Stimulated activated effector memory CD8-positive, alpha-beta T cell treated with anti-CD3 and anti-CD28 coated beads, Interleukin-12 subunit alpha, Interleukin-12 subunit beta, amount 100 ng/mL, for 72 hours (primary cell): ENCODE results near the gene DEPDC5.

Experiments used
- ATAC-seq: fragments of 150-1000 bp; cut with Tn5 transposase; 2 replicates; pipeline ENCODE4 v1.10.0; 2021
- DNase-seq, 2 donors: peaks; one replicate each; pipeline ENCODE4 v3.0.0; 2021 to 2022; ENCODE audit warnings: low spot score in 2 of 2
- H3K27ac Mint-ChIP-seq: one replicate; pipeline ENCODE4 v1.8.0; 2022; ENCODE audit warnings: mild to moderate bottlenecking, mixed read lengths
- H3K36me3 Mint-ChIP-seq: one replicate; pipeline ENCODE4 v1.8.0; 2022; ENCODE audit warnings: mild to moderate bottlenecking, mixed read lengths
- H3K4me1 Mint-ChIP-seq: one replicate; pipeline ENCODE4 v1.8.0; 2022; ENCODE audit warnings: mixed read lengths
- H3K4me3 Mint-ChIP-seq: one replicate; pipeline ENCODE4 v1.8.0; 2022; ENCODE audit warnings: mild to moderate bottlenecking, mixed read lengths
- H3K9me3 Mint-ChIP-seq: one replicate; pipeline ENCODE4 v1.8.0; 2022; ENCODE audit warnings: mixed read lengths

Gene DEPDC5

DNA sequence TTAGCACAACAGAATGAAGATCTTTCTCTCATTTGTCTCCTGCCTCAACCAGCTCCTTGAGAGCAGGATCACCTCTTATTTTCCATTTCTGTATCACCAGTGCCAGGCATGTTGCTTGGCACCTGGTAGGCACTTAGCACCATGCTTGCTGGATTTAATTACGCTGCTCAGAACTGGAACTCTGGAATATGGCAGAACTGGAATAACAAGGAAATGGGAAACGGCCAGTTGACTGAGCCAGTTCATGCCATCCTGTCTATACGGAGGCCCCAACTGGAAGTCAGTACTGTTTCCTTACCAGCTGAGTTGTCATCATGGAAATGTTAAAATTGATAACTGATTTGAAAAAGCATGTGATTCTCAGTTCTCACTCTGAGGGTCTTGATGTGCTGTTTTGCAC lies 121.0 kb downstream of the DEPDC5 start:
- H3K4me1 Mint-ChIP-seq = peaks cover 4% of the 10 kb centered on the region
- no peak overlapping the region for H3K4me3 Mint-ChIP-seq
- no peak for DNase-seq
- no peak for ATAC-seq
- peaks cover 91% of the 10 kb centered on the region for H3K36me3 Mint-ChIP-seq
- no peaks in the 10 kb centered on the region for H3K9me3 Mint-ChIP-seq
- H3K27ac Mint-ChIP-seq = no peak overlapping the region

DNA sequence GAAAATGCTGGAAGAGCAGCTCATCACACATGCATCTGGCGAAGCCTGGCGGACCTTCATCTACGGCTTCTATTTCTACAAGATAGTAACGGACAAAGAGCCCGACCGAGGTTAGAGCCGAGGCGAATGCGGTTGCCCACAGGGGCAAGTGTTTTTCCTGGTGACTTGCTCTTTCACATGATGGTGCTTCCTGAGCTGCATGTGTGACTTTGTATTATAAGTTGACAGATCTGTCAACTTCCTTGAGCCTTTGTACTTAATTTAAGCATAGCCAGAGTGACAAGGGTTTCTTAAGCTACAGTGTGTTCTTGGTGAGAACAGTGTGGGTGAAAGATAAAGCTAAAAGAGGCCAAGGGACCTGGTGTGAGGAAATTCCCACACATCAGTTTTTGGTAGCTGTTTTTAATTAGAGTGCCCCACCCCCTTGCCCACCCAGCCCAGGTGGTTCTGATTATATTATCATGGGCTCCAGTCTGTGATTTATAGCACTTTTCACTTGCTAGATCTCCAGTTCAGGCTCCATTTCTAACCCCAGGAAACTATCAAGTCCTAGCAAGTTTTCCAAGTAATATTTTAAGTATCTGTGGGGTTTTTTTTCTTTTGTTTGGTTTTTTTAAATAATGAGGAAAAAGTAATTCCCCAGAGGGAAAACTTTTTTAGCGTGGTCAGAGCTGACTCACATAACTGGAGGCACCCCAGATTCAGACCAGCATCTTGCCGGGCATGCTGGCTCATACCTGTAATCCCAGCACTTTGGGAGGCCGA lies 122.5 kb downstream of the DEPDC5 start:
- H3K27ac Mint-ChIP-seq = no peak overlapping the region
- no peak for DNase-seq

DNA sequence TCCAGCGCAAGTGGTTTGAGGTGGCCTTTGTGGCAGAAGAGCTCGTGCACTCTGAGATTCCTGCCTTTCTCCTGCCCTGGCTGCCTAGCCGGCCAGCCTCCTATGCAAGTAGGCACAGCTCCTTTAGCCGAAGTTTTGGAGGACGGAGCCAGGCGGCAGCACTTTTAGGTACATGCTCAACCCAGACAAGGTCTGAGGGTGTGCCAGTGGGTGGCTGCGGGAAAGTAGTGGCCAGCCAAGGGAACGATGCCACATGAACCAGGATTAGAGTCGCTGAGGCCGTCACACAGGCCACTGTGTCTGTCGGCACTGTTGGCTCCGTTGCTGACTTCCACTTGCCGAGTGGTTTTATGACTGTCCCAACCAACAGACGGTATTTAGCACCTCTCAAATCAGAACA lies 125.8 kb downstream of the DEPDC5 start:
- no peaks in the 10 kb centered on the region for H3K9me3 Mint-ChIP-seq
- no peak overlapping the region for H3K27ac Mint-ChIP-seq
- no peak for DNase-seq
- peaks cover 61% of the 10 kb centered on the region for H3K36me3 Mint-ChIP-seq
- ATAC-seq = no peak
- H3K4me1 Mint-ChIP-seq = peaks cover 4% of the 10 kb centered on the region
- no peak overlapping the region for H3K4me3 Mint-ChIP-seq

More for the DNA sequence above, 122.5 kb downstream of the DEPDC5 start:
- peaks cover 82% of the 10 kb centered on the region for H3K36me3 Mint-ChIP-seq
- peaks cover 4% of the 10 kb centered on the region for H3K4me1 Mint-ChIP-seq
- ATAC-seq = peak; percentile 13
- H3K4me3 Mint-ChIP-seq = no peak overlapping the region
- H3K9me3 Mint-ChIP-seq = no peaks in the 10 kb centered on the region

DNA sequence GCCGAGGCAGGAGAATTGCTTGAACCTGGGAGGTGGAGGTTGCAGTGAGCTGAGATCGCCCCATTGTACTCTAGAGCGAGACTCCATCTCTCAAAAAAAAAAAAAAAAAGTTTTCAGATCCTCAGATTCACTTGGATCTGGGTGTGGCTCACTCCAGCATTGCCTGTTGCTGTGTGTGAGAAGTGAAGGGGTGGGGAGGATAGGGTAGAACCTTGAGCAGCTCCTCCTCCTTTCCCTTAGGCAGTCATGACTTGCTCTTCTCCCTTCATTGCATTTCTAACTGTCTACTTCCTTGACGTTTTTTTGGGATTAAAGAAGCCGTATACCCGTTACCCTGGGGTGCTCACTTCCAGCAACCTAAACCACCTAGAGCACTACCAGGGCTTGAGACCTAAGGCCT lies 127.4 kb downstream of the DEPDC5 start:
- H3K4me1 Mint-ChIP-seq = peaks cover under 1% of the 10 kb centered on the region

DNA sequence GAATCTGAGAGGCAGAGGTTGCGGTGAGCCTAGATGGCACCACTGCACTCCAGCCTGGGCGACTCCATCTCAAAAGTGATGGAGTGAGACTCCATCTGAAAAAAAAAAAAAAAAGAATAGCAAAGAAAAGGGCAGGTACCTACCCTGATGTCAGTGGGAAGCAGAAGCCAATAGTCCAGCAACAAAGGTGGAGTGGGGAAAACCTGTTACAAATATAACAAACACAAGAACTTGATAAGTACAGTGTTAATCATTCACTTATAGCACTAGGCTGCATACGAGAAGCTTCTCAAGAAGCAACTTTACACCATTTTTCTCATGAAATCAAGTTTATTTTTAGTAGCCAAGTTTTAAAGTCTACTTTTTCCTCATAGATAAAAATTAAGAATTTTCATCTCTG lies 128.0 kb downstream of the DEPDC5 start:
- Mint-ChIP-seq H3K27ac (peak overlapping the region; percentile 13), H3K4me3 (no peak overlapping the region), H3K36me3 (peaks cover 56% of the 10 kb centered on the region), H3K9me3 (no peaks in the 10 kb centered on the region), H3K4me1 (no peaks in the 10 kb centered on the region)
- DNase-seq (no peak), ATAC-seq (no peak)

More for the DNA sequence above, 127.4 kb downstream of the DEPDC5 start:
- Mint-ChIP-seq H3K9me3 (no peaks in the 10 kb centered on the region), H3K27ac (no peak overlapping the region), H3K4me3 (no peak overlapping the region), H3K36me3 (peaks cover 54% of the 10 kb centered on the region)
- ATAC-seq = no peak
- no peak for DNase-seq

DNA sequence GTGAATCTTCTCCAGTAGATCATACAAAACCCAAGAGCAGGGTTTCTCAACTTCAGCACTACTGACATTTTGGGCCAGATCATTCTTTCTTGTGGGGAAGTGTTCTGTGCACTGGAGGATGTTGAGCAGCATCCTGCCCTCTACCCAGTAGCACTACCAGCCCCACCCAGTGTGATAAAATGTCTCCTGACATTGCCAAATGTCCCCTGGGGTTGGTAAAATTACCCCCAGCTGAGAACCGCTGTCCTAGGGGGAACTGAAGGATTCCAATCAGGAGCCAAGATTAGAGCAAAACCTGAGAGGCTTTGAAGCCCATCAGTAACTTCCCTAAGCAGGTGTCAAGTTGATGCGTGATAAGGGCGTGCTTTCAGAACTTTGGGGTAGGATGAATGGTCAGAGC lies 129.2 kb downstream of the DEPDC5 start:
- H3K4me1 Mint-ChIP-seq = no peaks in the 10 kb centered on the region
- no peak overlapping the region for H3K4me3 Mint-ChIP-seq
- H3K36me3 Mint-ChIP-seq = peaks cover 45% of the 10 kb centered on the region
- DNase-seq (no peak), ATAC-seq (no peak)
- peak overlapping the region; percentile 13 for H3K27ac Mint-ChIP-seq
- no peaks in the 10 kb centered on the region for H3K9me3 Mint-ChIP-seq

DNA sequence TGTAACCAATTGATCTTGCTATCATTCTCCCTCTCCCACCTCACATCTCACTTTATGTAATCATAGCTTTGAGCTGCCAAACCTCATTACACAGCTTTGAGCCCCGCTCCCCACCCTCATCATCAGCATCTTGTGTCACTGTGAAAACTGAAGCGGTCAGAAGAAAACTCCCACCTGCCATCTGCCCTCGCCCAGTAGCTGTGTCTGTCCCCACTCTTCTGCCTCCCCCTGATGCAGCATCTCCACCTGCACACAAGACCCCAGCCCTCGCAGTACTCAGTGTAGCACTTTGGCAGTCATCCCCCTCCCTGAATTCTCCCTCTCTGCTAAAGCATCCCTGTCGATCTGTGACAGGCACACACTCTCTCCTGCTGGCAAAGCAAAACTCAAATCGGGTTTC lies 130.2 kb downstream of the DEPDC5 start:
- peak overlapping the region; percentile 4 for H3K27ac Mint-ChIP-seq
- H3K36me3 Mint-ChIP-seq = peaks cover 38% of the 10 kb centered on the region
- no peak for ATAC-seq
- no peak overlapping the region for H3K4me3 Mint-ChIP-seq
- H3K4me1 Mint-ChIP-seq = no peaks in the 10 kb centered on the region
- no peaks in the 10 kb centered on the region for H3K9me3 Mint-ChIP-seq
- no peak for DNase-seq

DNA sequence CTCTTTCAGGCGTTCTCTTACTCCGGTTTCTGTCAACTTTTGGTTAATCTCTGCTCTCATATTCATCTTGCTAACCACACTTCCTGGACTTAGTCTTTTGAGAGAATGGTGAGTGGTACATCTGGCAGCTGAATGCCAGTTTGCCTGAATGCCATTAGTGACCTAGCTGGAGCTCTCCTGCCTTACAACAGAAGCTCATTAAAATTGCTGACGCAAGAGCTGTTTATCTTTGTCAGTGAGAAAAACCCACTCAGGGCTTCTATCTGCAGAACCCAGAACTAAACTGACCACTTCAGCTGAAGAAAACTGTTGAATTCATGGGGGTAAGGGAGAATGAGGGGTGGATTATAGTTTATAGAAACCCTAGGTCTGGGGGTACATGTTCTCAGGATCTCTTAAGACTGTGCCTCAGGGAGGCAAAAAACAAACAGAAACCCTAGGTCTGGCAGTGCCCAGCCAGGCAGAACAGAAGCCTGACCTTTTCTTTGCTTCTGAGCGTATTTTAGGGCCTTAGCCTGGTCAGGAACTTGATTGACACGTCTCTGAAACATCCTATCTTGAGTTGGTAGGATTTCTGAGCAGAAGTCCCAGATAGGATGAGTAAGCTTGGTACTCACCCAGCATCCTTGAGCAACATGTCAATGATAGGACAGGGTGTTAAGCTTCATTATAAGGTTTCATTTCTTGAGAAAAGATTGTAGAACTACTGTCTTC lies 137.7 kb downstream of the DEPDC5 start:
- H3K27ac Mint-ChIP-seq = no peak overlapping the region

DNA sequence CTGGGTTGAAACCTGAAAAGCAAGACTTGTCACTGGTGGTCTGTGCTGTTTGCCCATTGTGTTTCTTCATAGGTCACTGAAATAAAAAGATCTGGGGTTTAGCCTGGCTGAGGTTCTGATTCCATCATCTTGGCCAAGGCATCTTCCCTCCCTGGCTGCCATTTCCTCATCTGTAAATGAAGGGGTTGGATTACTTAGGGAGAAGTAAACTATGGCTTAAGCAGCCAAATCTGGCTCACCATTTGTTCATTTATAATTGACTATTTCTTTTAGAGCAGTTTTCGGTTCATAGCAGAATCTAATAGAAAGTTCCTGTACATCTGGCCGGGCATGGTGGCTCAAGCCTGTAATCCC lies 138.2 kb downstream of the DEPDC5 start:
- Mint-ChIP-seq H3K4me3 (no peak overlapping the region), H3K9me3 (no peaks in the 10 kb centered on the region), H3K27ac (no peak overlapping the region), H3K36me3 (peaks cover 52% of the 10 kb centered on the region), H3K4me1 (no peaks in the 10 kb centered on the region)
- ATAC-seq = no peak
- no peak for DNase-seq

More for the DNA sequence above, 137.7 kb downstream of the DEPDC5 start:
- no peak overlapping the region for H3K4me3 Mint-ChIP-seq
- no peaks in the 10 kb centered on the region for H3K4me1 Mint-ChIP-seq
- no peaks in the 10 kb centered on the region for H3K9me3 Mint-ChIP-seq
- no peak for ATAC-seq
- H3K36me3 Mint-ChIP-seq = peaks cover 53% of the 10 kb centered on the region
- DNase-seq = no peak

DNA sequence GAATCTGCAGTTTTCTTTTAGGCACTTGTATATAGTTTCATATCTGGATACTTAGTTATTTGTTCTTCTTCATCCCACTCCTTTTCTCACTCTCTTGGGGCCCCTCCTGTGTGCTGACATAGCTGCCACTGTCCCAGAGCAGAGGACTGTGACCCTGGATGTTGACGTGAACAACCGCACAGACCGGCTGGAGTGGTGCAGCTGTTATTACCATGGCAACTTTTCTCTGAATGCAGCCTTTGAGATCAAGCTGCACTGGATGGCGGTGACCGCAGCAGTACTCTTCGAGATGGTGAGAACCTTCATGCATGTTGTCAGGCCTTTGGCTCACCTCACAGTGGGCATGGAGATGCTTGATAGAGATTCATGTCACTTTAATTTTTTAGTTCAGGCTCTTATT lies 139.6 kb downstream of the DEPDC5 start:
- Mint-ChIP-seq H3K36me3 (peaks cover 66% of the 10 kb centered on the region), H3K27ac (peak overlapping the region; percentile 71), H3K4me1 (no peaks in the 10 kb centered on the region), H3K4me3 (no peak overlapping the region), H3K9me3 (no peaks in the 10 kb centered on the region)
- ATAC-seq (no peak), DNase-seq (no peak)

DNA sequence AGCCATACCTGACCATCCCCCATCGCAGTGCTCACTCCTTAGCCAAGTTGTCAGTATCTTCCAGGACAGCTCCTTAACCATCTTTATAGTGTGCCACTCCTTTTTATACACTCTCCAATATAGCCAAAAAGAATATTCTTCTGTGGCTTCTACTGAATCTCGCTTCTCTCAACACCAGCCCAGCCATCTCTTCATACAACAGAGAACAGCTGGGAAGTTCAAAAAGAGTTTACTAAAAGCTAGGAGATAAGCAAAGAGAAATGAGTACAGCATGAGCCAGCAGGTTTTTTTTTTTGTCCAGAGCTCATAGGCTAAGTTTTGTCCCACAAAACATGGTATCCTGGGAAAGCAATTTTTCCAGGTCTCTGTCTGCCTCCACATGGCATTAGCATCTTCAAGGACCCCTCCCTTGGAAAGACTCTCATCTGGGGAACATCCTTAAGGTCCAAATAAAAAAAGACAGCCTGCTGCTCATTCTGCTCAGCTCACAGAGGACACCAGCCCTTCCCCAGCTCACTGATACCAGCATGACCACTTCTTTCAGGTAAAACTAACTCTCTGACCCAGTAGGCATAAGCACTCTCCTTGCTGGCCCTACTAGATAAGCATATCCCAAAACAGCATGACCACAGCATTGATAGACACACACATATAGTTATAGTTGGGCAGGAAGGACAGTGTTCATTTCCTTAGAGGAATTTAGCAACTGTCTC lies 141.7 kb downstream of the DEPDC5 start:
- DNase-seq (no peak), ATAC-seq (no peak)
- Mint-ChIP-seq H3K9me3 (no peaks in the 10 kb centered on the region), H3K36me3 (peaks cover 65% of the 10 kb centered on the region), H3K27ac (no peak overlapping the region), H3K4me1 (no peaks in the 10 kb centered on the region), H3K4me3 (no peak overlapping the region)

DNA sequence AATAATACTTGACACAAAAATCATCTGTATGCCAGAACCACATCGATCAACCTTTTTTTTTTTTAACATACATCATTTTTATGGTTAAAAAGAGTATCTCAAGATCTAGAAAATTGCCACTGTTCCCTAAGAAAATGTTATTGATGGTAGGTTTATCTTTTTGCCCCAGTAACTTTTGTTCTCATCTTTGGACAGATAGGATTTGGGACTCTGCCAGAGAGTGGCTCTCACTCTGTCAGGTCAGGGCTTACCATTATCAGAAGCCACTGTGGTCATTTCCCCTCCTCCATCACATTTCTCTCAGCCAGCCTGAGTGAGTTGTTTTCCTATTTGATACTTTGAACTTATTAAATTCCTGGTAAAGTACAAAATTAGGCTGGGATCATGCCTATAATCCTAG lies 142.7 kb downstream of the DEPDC5 start:
- Mint-ChIP-seq H3K36me3 (peaks cover 59% of the 10 kb centered on the region), H3K27ac (no peak overlapping the region), H3K4me3 (no peak overlapping the region), H3K9me3 (no peaks in the 10 kb centered on the region), H3K4me1 (no peaks in the 10 kb centered on the region)
- ATAC-seq (no peak), DNase-seq (no peak)

DNA sequence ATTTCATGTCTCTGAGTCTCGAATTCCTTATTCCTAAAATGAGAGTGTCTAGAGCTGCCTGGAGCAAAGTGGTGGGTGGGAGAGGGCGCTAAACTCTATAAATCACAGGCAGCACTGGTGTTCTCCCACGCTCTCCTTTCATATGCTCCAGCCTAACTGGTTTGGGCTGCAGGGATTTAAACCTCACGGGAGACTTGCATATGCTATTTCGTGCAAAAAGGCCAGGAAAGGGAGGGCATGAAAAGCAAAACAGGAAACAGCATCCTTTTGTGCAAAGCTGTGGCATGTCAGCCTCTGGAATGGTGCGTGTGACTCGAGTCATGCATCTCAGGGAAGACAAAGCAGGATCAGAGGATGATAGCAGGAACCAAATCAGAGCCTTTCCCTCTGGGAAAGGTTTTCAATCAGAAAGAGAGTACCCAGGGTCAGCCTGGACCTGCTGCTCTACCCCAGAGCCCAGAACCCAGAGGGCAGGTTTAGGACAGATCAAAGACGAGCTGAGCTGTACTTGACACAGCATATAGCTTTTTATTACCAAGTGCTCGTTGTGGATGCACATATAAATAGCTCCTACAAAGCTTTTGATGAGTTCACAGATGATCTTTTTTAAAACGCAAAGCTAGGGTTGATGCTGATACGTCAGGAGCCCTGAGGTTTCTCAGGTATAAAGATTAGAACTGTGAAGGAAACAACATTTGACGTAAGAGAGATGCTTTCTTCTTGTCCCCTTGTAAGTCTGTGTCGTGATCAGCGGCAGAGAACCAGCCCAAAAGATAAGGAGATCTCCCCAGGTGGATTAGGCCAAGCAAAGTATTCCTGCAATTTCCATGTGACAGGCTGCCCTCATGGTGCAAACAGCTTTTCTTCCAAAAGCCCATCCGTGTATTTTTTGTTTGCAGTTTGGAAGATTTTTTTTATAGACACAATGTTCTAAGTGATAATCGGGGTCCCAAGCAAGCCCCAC lies 144.3 kb downstream of the DEPDC5 start:
- no peak for DNase-seq
- no peak for ATAC-seq
- Mint-ChIP-seq H3K27ac (no peak overlapping the region), H3K4me1 (no peaks in the 10 kb centered on the region), H3K36me3 (peaks cover 50% of the 10 kb centered on the region), H3K4me3 (no peak overlapping the region), H3K9me3 (no peaks in the 10 kb centered on the region)

DNA sequence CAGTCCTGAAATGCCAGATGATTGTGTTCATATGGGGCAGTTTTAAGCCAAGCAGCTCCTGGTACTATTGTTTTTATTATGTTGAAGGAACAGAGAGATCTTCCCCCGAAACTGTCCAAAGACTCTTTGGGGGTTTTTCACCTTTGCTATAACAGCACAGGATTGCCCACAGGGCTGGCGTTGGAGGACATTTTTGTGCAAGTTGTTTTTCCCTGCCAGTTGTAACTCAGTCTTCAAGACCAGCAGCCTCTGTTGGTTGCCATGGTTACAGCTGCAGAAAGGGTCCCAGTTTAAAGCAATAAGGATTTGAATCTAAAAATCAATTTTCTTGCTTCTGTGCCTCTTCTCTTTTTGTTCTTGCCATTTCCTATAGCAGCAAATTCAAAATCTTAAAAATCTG lies 145.1 kb downstream of the DEPDC5 start:
- H3K36me3 Mint-ChIP-seq = peaks cover 43% of the 10 kb centered on the region
- no peaks in the 10 kb centered on the region for H3K4me1 Mint-ChIP-seq
- no peak overlapping the region for H3K4me3 Mint-ChIP-seq
- H3K27ac Mint-ChIP-seq = no peak overlapping the region
- ATAC-seq = no peak
- no peak for DNase-seq
- no peaks in the 10 kb centered on the region for H3K9me3 Mint-ChIP-seq

DNA sequence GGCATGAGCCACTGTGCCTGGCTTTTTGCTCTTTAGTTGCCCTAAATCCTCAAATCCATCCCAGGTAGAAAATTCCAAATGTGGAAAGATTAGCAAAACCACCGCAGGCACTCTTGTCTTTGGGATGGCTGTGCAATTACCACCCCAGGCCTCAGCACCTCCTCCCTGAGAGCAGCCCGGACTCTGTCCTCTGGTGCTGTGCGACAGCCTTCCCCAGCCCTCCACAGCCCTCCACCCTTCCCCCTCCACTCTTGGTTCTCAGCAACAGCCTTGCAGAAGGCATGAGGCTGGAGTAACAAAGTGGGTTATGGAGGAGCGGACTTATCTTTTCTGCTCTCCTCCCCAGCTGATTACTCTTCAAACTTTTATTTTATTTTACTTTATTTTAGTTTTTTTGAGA lies 145.8 kb downstream of the DEPDC5 start:
- no peaks in the 10 kb centered on the region for H3K9me3 Mint-ChIP-seq
- H3K36me3 Mint-ChIP-seq = peaks cover 42% of the 10 kb centered on the region
- H3K4me3 Mint-ChIP-seq = no peak overlapping the region
- DNase-seq = no peak
- no peaks in the 10 kb centered on the region for H3K4me1 Mint-ChIP-seq
- H3K27ac Mint-ChIP-seq = no peak overlapping the region
- no peak for ATAC-seq
